WTC11 (cell line): ENCODE data around the gene DDX5. TPM values are rescaled to one million over a fixed set of nuclear protein-coding genes. Genes with fewer than 3 reads are reported as not detected.

Experiments
- ATAC-seq: fragments of 200-7000 bp; cut with Tn5 transposase; 2 replicates; pipeline ENCODE4 v1.10.0; 2021; ENCODE audit warnings: mild to moderate bottlenecking, moderate library complexity
- CTCF ChIA-PET: fragments of 300-600 bp; sonication (Branson Sonifier 250); formaldehyde crosslinking; loops from one replicate; lab custom pipeline; 2021; ENCODE audit warnings: antibody characterized with exemption; lab: Charles Lee
- POLR2A ChIA-PET: fragments of 350-600 bp; sonication (Branson Sonifier 250); formaldehyde crosslinking; loops from one replicate; lab custom pipeline; 2021; ENCODE audit warnings: antibody characterized with exemption; lab: Charles Lee
- DNase-seq: peaks from one replicate; pipeline ENCODE4 v3.0.0; 2021; ENCODE audit warnings: low spot score
- H3K27ac Mint-ChIP-seq: 2 replicates; pipeline ENCODE4 v1.8.0; 2021; ENCODE audit warnings: mixed read lengths
- H3K27me3 Mint-ChIP-seq: 2 replicates; pipeline ENCODE4 v1.8.0; 2021; ENCODE audit warnings: low read depth, mild to moderate bottlenecking, moderate library complexity, mixed read lengths
- H3K36me3 Mint-ChIP-seq: 2 replicates; pipeline ENCODE4 v1.8.0; 2021; ENCODE audit warnings: mixed read lengths
- H3K4me1 Mint-ChIP-seq: 2 replicates; pipeline ENCODE4 v1.8.0; 2022; ENCODE audit warnings: mixed read lengths
- H3K4me3 Mint-ChIP-seq: 2 replicates; pipeline ENCODE4 v1.8.0; 2021; ENCODE audit warnings: mild to moderate bottlenecking, moderate library complexity, mixed read lengths
- H3K9me3 Mint-ChIP-seq: 2 replicates; pipeline ENCODE4 v1.8.0; 2021; ENCODE audit warnings: mixed read lengths
- CBFB ChIP-seq: sonication (generic); formaldehyde crosslinking; IDR thresholded peaks from 2 replicates; pipeline ENCODE4 v1.8.1; 2022; ENCODE audit warnings: mild to moderate bottlenecking, low read depth, missing genetic modification reagents
- CREB1 ChIP-seq: sonication (generic); formaldehyde crosslinking; IDR thresholded peaks from 2 replicates; pipeline ENCODE4 v1.8.0; 2023; ENCODE audit warnings: mild to moderate bottlenecking, missing genetic modification reagents
- E2F1 ChIP-seq: sonication (generic); formaldehyde crosslinking; IDR thresholded peaks from 2 replicates; pipeline ENCODE4 v1.8.0; 2022; ENCODE audit warnings: mild to moderate bottlenecking, missing genetic modification reagents
- EMX1 ChIP-seq: fragments of 250-450 bp; sonication (Bioruptor Pico); IDR thresholded peaks from 2 replicates; pipeline ENCODE4 v1.8.0; 2021; ENCODE audit warnings: mild to moderate bottlenecking
- ESRRA ChIP-seq: sonication (generic); formaldehyde crosslinking; IDR thresholded peaks from 2 replicates; pipeline ENCODE4 v1.8.1; 2022; ENCODE audit warnings: mild to moderate bottlenecking, missing genetic modification reagents, borderline replicate concordance
- HMGA2 ChIP-seq: fragments of 250-450 bp; sonication (Bioruptor Pico); IDR thresholded peaks from 2 replicates; pipeline ENCODE4 v1.4.0; 2021; ENCODE audit warnings: mild to moderate bottlenecking, moderate library complexity
- IRF2 ChIP-seq: sonication (generic); formaldehyde crosslinking; IDR thresholded peaks from 2 replicates; pipeline ENCODE4 v1.8.0; 2022; ENCODE audit warnings: low read depth, missing genetic modification reagents, borderline replicate concordance
- JUN ChIP-seq: sonication (generic); formaldehyde crosslinking; IDR thresholded peaks from 2 replicates; pipeline ENCODE4 v1.8.0; 2023; ENCODE audit warnings: mild to moderate bottlenecking, missing genetic modification reagents
- KAT7 ChIP-seq: sonication (generic); formaldehyde crosslinking; IDR thresholded peaks from 2 replicates; pipeline ENCODE4 v1.8.1; 2023; ENCODE audit warnings: missing genetic modification reagents, mild to moderate bottlenecking, borderline replicate concordance
- NFYB ChIP-seq: sonication (generic); formaldehyde crosslinking; conservative IDR thresholded peaks from 2 replicates; pipeline ENCODE4 v1.8.0; 2022; ENCODE audit warnings: low read depth, missing genetic modification reagents
- NR2C2 ChIP-seq: sonication (generic); formaldehyde crosslinking; IDR thresholded peaks from 2 replicates; pipeline ENCODE4 v1.8.0; 2022; ENCODE audit warnings: mild to moderate bottlenecking, missing genetic modification reagents
- NR3C1 ChIP-seq: sonication (generic); formaldehyde crosslinking; conservative IDR thresholded peaks from 2 replicates; pipeline ENCODE4 v1.8.1; 2023; ENCODE audit warnings: low read depth, mild to moderate bottlenecking, missing genetic modification reagents
- SMAD3 ChIP-seq: sonication (generic); formaldehyde crosslinking; IDR thresholded peaks from 2 replicates; pipeline ENCODE4 v1.8.0; 2022; ENCODE audit warnings: missing genetic modification reagents, mild to moderate bottlenecking, borderline replicate concordance
- SOX15 ChIP-seq: fragments of 250-450 bp; sonication (Bioruptor Pico); IDR thresholded peaks from 2 replicates; pipeline ENCODE4 v1.9.0; 2021; ENCODE audit warnings: mild to moderate bottlenecking
- TCF7 ChIP-seq: sonication (generic); formaldehyde crosslinking; IDR thresholded peaks from 2 replicates; pipeline ENCODE4 v1.8.0; 2022; ENCODE audit warnings: mild to moderate bottlenecking, low read depth, missing genetic modification reagents, moderate library complexity
- TEAD1 ChIP-seq: sonication (generic); formaldehyde crosslinking; IDR thresholded peaks from 2 replicates; pipeline ENCODE4 v1.8.0; 2022; ENCODE audit warnings: mild to moderate bottlenecking, missing genetic modification reagents
- TEAD4 ChIP-seq: sonication (generic); formaldehyde crosslinking; IDR thresholded peaks from 2 replicates; pipeline ENCODE4 v1.8.0; 2022; ENCODE audit warnings: mild to moderate bottlenecking, missing genetic modification reagents
- ZNF219 ChIP-seq: sonication (generic); formaldehyde crosslinking; IDR thresholded peaks from 2 replicates; pipeline ENCODE4 v1.8.0; 2023; ENCODE audit warnings: missing genetic modification reagents, mild to moderate bottlenecking, borderline replicate concordance
- ZNF232 ChIP-seq: sonication (generic); formaldehyde crosslinking; IDR thresholded peaks from 2 replicates; pipeline ENCODE4 v1.8.0; 2022; ENCODE audit warnings: mild to moderate bottlenecking, missing genetic modification reagents
- total RNA-seq: library from RNA; stranded (reverse); gene quantifications from 3 replicates; pipeline ENCODE4 v1.2.3, GENCODE V29; 2021
- TF ChIP-seq, protein P1 (sequence below): sonication (generic); formaldehyde crosslinking; IDR thresholded peaks from 2 replicates; pipeline ENCODE4 v1.8.0; 2023; ENCODE audit warnings: missing genetic modification reagents
- TF ChIP-seq, protein P2 (sequence below): fragments of 200-600 bp; IDR thresholded peaks from 2 replicates; pipeline ENCODE4 v1.8.0; 2022; ENCODE audit warnings: antibody characterized with exemption
- TF ChIP-seq, protein P3 (sequence below): fragments of 250-450 bp; sonication (Bioruptor Pico); IDR thresholded peaks from 2 replicates; pipeline ENCODE4 v1.9.0; 2021; ENCODE audit warnings: mild to moderate bottlenecking
- TF ChIP-seq, protein P4 (sequence below): sonication (generic); formaldehyde crosslinking; IDR thresholded peaks from 2 replicates; pipeline ENCODE4 v1.8.1; 2023; ENCODE audit warnings: mild to moderate bottlenecking, missing genetic modification reagents
- TF ChIP-seq, protein P5 (sequence below): fragments of 250-450 bp; sonication (Bioruptor Pico); IDR thresholded peaks from 2 replicates; pipeline ENCODE4 v1.9.0; 2021; ENCODE audit warnings: moderate library complexity, mild to moderate bottlenecking, inconsistent platforms, borderline replicate concordance
- TF ChIP-seq, protein P6 (sequence below): sonication (generic); formaldehyde crosslinking; IDR thresholded peaks from 2 replicates; pipeline ENCODE4 v1.8.0; 2023; ENCODE audit warnings: mild to moderate bottlenecking, missing genetic modification reagents

The DDX5 gene
- total RNA-seq, 1 experiment from 2014 or later = 612 TPM

DNA sequence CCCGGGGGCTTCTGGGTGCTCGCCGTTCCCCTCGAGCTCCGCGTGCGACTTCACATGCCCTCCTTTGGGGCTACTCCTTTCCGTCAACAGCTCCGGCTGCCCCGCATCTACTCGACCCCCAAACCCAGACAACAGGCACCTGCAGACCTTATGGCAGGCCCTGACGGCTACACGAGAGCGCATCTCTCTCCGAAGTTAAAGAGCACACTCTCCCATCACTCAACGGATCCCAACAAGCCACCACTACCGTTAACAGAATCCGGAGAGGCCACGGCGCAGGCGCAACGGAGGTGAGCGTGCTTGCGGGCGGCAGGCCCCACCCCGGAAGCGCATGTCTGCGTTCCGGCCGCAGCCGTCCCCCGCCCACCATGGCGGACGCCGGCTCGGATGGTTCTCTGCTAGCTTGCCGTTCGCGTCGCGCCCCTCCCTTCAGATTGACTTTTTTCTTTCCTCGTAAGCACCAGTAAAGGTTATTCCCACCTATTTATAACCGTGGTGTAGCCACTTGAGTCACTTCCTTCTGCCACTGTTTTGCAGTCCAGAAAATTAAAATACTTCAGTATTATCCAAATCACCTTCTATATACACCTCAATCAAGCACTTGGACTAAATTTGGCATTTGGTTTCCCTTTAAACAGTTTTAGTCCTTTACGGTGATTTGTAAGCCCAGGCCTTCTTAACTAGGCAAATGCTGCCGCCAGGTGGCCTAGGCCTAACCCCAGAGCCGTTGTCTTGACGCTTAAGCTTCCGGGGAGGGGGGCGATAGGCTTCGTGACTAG lies 9.1 kb downstream of the DDX5 start, which contains the start of gene POLG2:
POLG2 (minus strand) TSS at position 269 of the 779 bp plus-strand sequence; CDS start at position 183, 86 bp downstream.
- POLR2A ChIA-PET = interaction anchor here (2.7 kb wide), 1 partner anchor 9 kb away, joined by 53 read pairs; the partner anchor contains the start of genes CEP95 and DDX5
- peaks cover 52% of the 10 kb centered on the region for H3K36me3 Mint-ChIP-seq
- DNase-seq (peak; percentile 93), ATAC-seq (peak; percentile 85)
- H3K4me3 Mint-ChIP-seq = peak within 1 kb of the TSS; percentile 100
- CTCF ChIA-PET = interaction anchor here (0.5 to 2.7 kb wide), 10 partner anchors 8 to 631 kb away, joined by 3 to 32 read pairs (median 3); partner anchors contain the start of genes CEP95 and DDX5
- peaks cover 54% of the 10 kb centered on the region for H3K4me1 Mint-ChIP-seq
- H3K27me3 Mint-ChIP-seq = no peaks in the 10 kb centered on the region
- H3K9me3 Mint-ChIP-seq = peaks cover 2% of the 10 kb centered on the region
- peak within 1 kb of the TSS; percentile 98 for H3K27ac Mint-ChIP-seq
- 0 out of 2 replicates have a peak, but pooled peaks have one; percentile 4 for TF ChIP-seq SMAD3 (CRISPR knock-in tag)
- TF ChIP-seq TCF7 (CRISPR knock-in tag) = no peak
- no peak for TF ChIP-seq CREB1
- peak; percentile 96 for TF ChIP-seq EMX1 (CRISPR knock-in tag)
- no peak for TF ChIP-seq NFYB
- TF ChIP-seq TEAD4 (CRISPR knock-in tag) = no peak; the same call in 1 of the 2 replicates
- TF ChIP-seq, protein P1, sequence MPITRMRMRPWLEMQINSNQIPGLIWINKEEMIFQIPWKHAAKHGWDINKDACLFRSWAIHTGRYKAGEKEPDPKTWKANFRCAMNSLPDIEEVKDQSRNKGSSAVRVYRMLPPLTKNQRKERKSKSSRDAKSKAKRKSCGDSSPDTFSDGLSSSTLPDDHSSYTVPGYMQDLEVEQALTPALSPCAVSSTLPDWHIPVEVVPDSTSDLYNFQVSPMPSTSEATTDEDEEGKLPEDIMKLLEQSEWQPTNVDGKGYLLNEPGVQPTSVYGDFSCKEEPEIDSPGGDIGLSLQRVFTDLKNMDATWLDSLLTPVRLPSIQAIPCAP (CRISPR knock-in tag) = no peak
- TF ChIP-seq ZNF232 (CRISPR knock-in tag) = 0 out of 2 replicates have a peak, but pooled peaks have one; percentile 15
- no peak for TF ChIP-seq E2F1 (CRISPR knock-in tag)
- TF ChIP-seq ESRRA (CRISPR knock-in tag) = no peak
- no peak for TF ChIP-seq SOX15 (CRISPR knock-in tag)
- TF ChIP-seq HMGA2 (CRISPR knock-in tag) = no peak
- TF ChIP-seq, protein P2, sequence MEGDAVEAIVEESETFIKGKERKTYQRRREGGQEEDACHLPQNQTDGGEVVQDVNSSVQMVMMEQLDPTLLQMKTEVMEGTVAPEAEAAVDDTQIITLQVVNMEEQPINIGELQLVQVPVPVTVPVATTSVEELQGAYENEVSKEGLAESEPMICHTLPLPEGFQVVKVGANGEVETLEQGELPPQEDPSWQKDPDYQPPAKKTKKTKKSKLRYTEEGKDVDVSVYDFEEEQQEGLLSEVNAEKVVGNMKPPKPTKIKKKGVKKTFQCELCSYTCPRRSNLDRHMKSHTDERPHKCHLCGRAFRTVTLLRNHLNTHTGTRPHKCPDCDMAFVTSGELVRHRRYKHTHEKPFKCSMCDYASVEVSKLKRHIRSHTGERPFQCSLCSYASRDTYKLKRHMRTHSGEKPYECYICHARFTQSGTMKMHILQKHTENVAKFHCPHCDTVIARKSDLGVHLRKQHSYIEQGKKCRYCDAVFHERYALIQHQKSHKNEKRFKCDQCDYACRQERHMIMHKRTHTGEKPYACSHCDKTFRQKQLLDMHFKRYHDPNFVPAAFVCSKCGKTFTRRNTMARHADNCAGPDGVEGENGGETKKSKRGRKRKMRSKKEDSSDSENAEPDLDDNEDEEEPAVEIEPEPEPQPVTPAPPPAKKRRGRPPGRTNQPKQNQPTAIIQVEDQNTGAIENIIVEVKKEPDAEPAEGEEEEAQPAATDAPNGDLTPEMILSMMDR = no peak
- TF ChIP-seq, protein P3, sequence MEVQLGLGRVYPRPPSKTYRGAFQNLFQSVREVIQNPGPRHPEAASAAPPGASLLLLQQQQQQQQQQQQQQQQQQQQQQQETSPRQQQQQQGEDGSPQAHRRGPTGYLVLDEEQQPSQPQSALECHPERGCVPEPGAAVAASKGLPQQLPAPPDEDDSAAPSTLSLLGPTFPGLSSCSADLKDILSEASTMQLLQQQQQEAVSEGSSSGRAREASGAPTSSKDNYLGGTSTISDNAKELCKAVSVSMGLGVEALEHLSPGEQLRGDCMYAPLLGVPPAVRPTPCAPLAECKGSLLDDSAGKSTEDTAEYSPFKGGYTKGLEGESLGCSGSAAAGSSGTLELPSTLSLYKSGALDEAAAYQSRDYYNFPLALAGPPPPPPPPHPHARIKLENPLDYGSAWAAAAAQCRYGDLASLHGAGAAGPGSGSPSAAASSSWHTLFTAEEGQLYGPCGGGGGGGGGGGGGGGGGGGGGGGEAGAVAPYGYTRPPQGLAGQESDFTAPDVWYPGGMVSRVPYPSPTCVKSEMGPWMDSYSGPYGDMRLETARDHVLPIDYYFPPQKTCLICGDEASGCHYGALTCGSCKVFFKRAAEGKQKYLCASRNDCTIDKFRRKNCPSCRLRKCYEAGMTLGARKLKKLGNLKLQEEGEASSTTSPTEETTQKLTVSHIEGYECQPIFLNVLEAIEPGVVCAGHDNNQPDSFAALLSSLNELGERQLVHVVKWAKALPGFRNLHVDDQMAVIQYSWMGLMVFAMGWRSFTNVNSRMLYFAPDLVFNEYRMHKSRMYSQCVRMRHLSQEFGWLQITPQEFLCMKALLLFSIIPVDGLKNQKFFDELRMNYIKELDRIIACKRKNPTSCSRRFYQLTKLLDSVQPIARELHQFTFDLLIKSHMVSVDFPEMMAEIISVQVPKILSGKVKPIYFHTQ (CRISPR knock-in tag) = peak; percentile 95
- TF ChIP-seq ZNF219 (CRISPR knock-in tag) = no peak
- 0 out of 2 replicates have a peak, but pooled peaks have one; percentile 29 for TF ChIP-seq CBFB (CRISPR knock-in tag)
- TF ChIP-seq, protein P4, sequence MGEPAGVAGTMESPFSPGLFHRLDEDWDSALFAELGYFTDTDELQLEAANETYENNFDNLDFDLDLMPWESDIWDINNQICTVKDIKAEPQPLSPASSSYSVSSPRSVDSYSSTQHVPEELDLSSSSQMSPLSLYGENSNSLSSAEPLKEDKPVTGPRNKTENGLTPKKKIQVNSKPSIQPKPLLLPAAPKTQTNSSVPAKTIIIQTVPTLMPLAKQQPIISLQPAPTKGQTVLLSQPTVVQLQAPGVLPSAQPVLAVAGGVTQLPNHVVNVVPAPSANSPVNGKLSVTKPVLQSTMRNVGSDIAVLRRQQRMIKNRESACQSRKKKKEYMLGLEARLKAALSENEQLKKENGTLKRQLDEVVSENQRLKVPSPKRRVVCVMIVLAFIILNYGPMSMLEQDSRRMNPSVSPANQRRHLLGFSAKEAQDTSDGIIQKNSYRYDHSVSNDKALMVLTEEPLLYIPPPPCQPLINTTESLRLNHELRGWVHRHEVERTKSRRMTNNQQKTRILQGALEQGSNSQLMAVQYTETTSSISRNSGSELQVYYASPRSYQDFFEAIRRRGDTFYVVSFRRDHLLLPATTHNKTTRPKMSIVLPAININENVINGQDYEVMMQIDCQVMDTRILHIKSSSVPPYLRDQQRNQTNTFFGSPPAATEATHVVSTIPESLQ = no peak
- TF ChIP-seq, protein P5, sequence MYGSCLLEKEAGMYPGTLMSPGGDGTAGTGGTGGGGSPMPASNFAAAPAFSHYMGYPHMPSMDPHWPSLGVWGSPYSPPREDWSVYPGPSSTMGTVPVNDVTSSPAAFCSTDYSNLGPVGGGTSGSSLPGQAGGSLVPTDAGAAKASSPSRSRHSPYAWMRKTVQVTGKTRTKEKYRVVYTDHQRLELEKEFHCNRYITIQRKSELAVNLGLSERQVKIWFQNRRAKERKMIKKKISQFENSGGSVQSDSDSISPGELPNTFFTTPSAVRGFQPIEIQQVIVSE (CRISPR knock-in tag) = no peak
- no peak for TF ChIP-seq JUN (CRISPR knock-in tag)
- peak; percentile 34; the same call in 1 of the 2 replicates for TF ChIP-seq TEAD1 (CRISPR knock-in tag)
- TF ChIP-seq NR3C1 (CRISPR knock-in tag) = no peak
- TF ChIP-seq KAT7 (CRISPR knock-in tag) = no peak
- TF ChIP-seq, protein P6, sequence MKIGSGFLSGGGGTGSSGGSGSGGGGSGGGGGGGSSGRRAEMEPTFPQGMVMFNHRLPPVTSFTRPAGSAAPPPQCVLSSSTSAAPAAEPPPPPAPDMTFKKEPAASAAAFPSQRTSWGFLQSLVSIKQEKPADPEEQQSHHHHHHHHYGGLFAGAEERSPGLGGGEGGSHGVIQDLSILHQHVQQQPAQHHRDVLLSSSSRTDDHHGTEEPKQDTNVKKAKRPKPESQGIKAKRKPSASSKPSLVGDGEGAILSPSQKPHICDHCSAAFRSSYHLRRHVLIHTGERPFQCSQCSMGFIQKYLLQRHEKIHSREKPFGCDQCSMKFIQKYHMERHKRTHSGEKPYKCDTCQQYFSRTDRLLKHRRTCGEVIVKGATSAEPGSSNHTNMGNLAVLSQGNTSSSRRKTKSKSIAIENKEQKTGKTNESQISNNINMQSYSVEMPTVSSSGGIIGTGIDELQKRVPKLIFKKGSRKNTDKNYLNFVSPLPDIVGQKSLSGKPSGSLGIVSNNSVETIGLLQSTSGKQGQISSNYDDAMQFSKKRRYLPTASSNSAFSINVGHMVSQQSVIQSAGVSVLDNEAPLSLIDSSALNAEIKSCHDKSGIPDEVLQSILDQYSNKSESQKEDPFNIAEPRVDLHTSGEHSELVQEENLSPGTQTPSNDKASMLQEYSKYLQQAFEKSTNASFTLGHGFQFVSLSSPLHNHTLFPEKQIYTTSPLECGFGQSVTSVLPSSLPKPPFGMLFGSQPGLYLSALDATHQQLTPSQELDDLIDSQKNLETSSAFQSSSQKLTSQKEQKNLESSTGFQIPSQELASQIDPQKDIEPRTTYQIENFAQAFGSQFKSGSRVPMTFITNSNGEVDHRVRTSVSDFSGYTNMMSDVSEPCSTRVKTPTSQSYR (CRISPR knock-in tag) = no peak; the same call in 1 of the 2 replicates
- no peak for TF ChIP-seq NR2C2
- no peak for TF ChIP-seq IRF2 (CRISPR knock-in tag)
